ENCODE measurements around the gene PCDHGB4. TPM values are rescaled to one million over a fixed set of nuclear protein-coding genes. Genes with fewer than 3 reads are reported as not detected.
"Not testable (repeated sequence)": the region's sequence is repeated elsewhere in the genome, so short reads cannot be mapped to it uniquely, and the experiment has no call there.

Gene PCDHGB4
- total RNA-seq, 1 donor from 2014 or later: 8.0 TPM

DNA sequence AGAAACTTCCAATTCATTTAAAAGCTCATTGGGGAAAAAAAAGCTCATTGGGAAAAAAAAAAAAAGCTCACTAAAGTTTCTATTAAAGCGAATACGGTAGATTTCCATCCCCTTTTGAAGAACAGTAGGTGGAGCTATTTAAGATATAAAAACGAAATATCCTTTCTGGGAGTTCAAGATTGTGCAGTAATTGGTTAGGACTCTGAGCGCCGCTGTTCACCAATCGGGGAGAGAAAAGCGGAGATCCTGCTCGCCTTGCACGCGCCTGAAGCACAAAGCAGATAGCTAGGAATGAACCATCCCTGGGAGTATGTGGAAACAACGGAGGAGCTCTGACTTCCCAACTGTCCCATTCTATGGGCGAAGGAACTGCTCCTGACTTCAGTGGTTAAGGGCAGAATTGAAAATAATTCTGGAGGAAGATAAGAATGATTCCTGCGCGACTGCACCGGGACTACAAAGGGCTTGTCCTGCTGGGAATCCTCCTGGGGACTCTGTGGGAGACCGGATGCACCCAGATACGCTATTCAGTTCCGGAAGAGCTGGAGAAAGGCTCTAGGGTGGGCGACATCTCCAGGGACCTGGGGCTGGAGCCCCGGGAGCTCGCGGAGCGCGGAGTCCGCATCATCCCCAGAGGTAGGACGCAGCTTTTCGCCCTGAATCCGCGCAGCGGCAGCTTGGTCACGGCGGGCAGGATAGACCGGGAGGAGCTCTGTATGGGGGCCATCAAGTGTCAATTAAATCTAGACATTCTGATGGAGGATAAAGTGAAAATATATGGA lies 43.0 kb downstream of the PCDHGB4 start, which contains the start of gene PCDHGA12:
Gene PCDHGA12 (plus strand): TSS at position 176 of the 782 bp plus-strand sequence. CDS start 253 bp downstream, at position 429.
- DNase-seq (ENCODE audit: low spot score): no peak

GRCh38 chr5:141431286-141431685 lies 43.8 kb downstream of the PCDHGB4 start:
- no peak for DNase-seq (ENCODE audit: low spot score)

GRCh38 chr5:141432308-141432707 lies 44.8 kb downstream of the PCDHGB4 start:
- DNase-seq (ENCODE audit: low spot score): not testable (repeated sequence)

DNA sequence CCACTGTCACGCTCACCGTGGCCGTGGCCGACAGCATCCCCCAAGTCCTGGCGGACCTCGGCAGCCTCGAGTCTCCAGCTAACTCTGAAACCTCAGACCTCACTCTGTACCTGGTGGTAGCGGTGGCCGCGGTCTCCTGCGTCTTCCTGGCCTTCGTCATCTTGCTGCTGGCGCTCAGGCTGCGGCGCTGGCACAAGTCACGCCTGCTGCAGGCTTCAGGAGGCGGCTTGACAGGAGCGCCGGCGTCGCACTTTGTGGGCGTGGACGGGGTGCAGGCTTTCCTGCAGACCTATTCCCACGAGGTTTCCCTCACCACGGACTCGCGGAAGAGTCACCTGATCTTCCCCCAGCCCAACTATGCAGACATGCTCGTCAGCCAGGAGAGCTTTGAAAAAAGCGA lies 45.2 kb downstream of the PCDHGB4 start:
- not testable (repeated sequence) for DNase-seq (ENCODE audit: low spot score)

DNA sequence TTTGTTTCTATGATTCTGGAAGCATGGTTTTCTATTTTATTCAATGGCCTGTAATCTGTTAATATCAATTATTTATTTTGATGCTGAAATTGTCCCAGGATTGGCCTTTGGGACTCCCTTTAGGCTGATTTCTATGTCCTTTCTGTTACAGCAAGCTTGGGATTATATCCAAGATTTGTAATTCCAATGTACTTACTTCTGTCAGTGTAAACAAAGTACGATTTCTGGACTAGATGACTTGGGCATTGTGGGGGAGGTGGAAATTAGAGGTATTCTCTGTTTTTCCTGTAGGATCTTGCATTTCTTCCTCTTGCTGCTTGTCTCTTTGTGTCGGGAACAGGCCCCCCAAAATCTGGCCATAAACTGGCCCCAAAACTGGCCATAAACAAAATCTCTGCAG lies 46.5 kb downstream of the PCDHGB4 start:
- DNase-seq (ENCODE audit: low spot score): no peak

- no peak for DNase-seq (ENCODE audit: low spot score)
Observed at GRCh38 chr5:141437221-141437620, 49.7 kb downstream of the PCDHGB4 start.

DNA sequence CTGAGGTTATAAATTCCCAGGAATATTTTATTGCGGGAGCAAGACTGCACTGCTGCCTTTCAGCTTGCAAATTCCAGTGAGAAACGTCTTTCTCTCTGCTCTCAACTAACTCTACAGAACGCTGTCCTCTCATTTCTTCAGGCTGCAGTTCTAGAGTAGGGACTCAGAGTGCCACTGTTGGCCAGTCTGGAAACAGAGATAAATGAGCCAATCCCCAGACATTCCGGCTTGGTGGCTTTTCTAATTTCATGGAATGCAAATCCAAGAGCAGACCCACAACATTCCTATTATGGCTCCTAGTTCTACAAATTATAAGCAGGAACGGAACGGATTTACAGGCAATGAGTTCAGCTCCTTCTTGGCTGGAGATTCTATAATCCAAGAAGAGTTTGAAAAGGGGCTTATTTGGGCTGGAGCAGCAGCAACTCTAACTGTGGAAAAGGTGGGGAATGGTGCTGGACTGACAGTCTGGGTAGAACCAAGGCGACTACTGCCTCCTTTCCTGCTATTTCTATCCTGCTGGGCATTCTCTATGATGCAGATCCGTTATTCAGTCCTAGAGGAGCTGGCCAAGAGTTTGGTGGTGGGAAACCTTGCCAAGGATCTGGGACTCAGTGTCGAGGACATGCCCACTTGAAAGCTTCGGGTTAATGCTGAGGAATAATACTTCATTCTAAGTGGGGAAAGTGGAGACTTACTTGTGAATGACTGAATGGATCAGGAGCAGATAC lies 52.1 kb downstream of the PCDHGB4 start:
- no peak for DNase-seq (ENCODE audit: low spot score)

Other genes with a start within 250 kb of the PCDHGB4 start
- gene PCDHB6, start 237.6 kb upstream of the PCDHGB4 start, total RNA-seq: 1.6 TPM
- 2.4 TPM for gene PCDHB7, start 215.1 kb upstream of the PCDHGB4 start, total RNA-seq
- gene PCDHB8, start 209.9 kb upstream of the PCDHGB4 start, total RNA-seq: 1.7 TPM
- 3.4 TPM for gene PCDHB16, start 205.3 kb upstream of the PCDHGB4 start, total RNA-seq
- 1.9 TPM for gene PCDHB9, start 200.5 kb upstream of the PCDHGB4 start, total RNA-seq
- 2.5 TPM for gene PCDHB10, start 195.3 kb upstream of the PCDHGB4 start, total RNA-seq
- gene PCDHB11, start 188.1 kb upstream of the PCDHGB4 start, total RNA-seq: 2.1 TPM
- gene PCDHB12, start 179.0 kb upstream of the PCDHGB4 start, total RNA-seq: 2.8 TPM
- 6.2 TPM for gene PCDHB13, start 173.8 kb upstream of the PCDHGB4 start, total RNA-seq
- 6.8 TPM for gene PCDHB14, start 164.4 kb upstream of the PCDHGB4 start, total RNA-seq
- gene PCDHB15, start 142.3 kb upstream of the PCDHGB4 start, total RNA-seq: 4.3 TPM
- gene SLC25A2, start 83.6 kb upstream of the PCDHGB4 start, total RNA-seq: 1.3 TPM
- gene TAF7, start 66.9 kb upstream of the PCDHGB4 start, total RNA-seq: 56.6 TPM
- 0.57 TPM for gene PCDHGA1, start 57.2 kb upstream of the PCDHGB4 start, total RNA-seq
- 2.6 TPM for gene PCDHGA2, start 48.9 kb upstream of the PCDHGB4 start, total RNA-seq
- gene PCDHGA3, start 43.9 kb upstream of the PCDHGB4 start, total RNA-seq: 2.9 TPM
- 3.0 TPM for gene PCDHGB1, start 37.6 kb upstream of the PCDHGB4 start, total RNA-seq
- 4.2 TPM for gene PCDHGA4, start 32.7 kb upstream of the PCDHGB4 start, total RNA-seq
- 4.3 TPM for gene PCDHGB2, start 27.7 kb upstream of the PCDHGB4 start, total RNA-seq
- gene PCDHGA5, start 23.5 kb upstream of the PCDHGB4 start, total RNA-seq: 4.6 TPM
- 3.2 TPM for gene PCDHGB3, start 17.5 kb upstream of the PCDHGB4 start, total RNA-seq
- 6.1 TPM for gene PCDHGA6, start 13.8 kb upstream of the PCDHGB4 start, total RNA-seq
- gene PCDHGA7, start 5.0 kb upstream of the PCDHGB4 start, total RNA-seq: 5.8 TPM
- gene PCDHGA8, start 4.9 kb downstream of the PCDHGB4 start, total RNA-seq: 3.3 TPM
- 12.1 TPM for gene PCDHGB5, start 10.2 kb downstream of the PCDHGB4 start, total RNA-seq
- gene PCDHGA9, start 15.1 kb downstream of the PCDHGB4 start, total RNA-seq: 8.9 TPM
- gene PCDHGB6, start 20.3 kb downstream of the PCDHGB4 start, total RNA-seq: 8.2 TPM
- 7.4 TPM for gene PCDHGA10, start 25.3 kb downstream of the PCDHGB4 start, total RNA-seq
- gene PCDHGB7, start 30.0 kb downstream of the PCDHGB4 start, total RNA-seq: 11.7 TPM
- 5.1 TPM for gene PCDHGA11, start 33.4 kb downstream of the PCDHGB4 start, total RNA-seq
- gene PCDHGA12, start 42.8 kb downstream of the PCDHGB4 start, total RNA-seq: 5.0 TPM
- 52.6 TPM for gene PCDHGC3, start 88.3 kb downstream of the PCDHGB4 start, total RNA-seq
- 3.6 TPM for gene PCDHGC4, start 97.3 kb downstream of the PCDHGB4 start, total RNA-seq
- 2.8 TPM for gene PCDHGC5, start 101.4 kb downstream of the PCDHGB4 start, total RNA-seq
- 86.5 TPM for gene DIAPH1, start 231.3 kb downstream of the PCDHGB4 start, total RNA-seq
- gene HDAC3, start 249.2 kb downstream of the PCDHGB4 start, total RNA-seq: 56.0 TPM
- 4.4 TPM for gene RELL2, start 249.3 kb downstream of the PCDHGB4 start, total RNA-seq

Data from ureter (tissue), 1 donor.